Measurements from ENCODE around the gene RBM6.

DNA sequence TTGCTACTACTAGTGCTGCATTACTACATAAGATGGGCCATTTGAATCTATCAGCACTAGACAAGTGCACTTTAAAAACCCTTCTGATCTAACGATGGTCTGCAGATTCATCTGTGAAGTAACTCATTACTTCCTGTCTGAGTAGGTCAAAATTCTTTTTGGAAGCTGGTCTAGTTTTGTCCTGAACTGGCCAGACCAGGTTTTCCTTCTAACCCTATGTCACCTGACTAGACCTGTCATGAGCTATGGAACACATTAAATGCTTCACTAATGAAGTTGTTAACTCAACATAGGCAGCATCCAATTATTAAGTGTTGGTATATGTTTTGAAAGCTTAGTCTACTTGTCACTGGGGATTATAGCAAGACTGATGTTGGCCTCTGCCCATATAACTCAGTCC lies 138.7 kb downstream of the RBM6 start:
- TF ChIP-seq, protein P1, sequence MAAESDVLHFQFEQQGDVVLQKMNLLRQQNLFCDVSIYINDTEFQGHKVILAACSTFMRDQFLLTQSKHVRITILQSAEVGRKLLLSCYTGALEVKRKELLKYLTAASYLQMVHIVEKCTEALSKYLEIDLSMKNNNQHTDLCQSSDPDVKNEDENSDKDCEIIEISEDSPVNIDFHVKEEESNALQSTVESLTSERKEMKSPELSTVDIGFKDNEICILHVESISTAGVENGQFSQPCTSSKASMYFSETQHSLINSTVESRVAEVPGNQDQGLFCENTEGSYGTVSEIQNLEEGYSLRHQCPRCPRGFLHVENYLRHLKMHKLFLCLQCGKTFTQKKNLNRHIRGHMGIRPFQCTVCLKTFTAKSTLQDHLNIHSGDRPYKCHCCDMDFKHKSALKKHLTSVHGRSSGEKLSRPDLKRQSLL (tag by site-specific recombination; IDR thresholded peaks at IDR 0.05) = no peak
- TF ChIP-seq TCF7L2 (IDR thresholded peaks at IDR 0.05; ENCODE audit: borderline replicate concordance, low read depth, low read length) (no peak), ZFP41 (tag by site-specific recombination; IDR thresholded peaks at IDR 0.05; ENCODE audit: borderline replicate concordance) (no peak), ZNF274 (IDR thresholded peaks at IDR 0.05; ENCODE audit: low read length) (no peak), ZNF274 (tag by site-specific recombination; IDR thresholded peaks at IDR 0.05; ENCODE audit: borderline replicate concordance) (no peak), ZSCAN16 (tag by site-specific recombination; IDR thresholded peaks at IDR 0.05) (no peak), YY1 (tag by site-specific recombination; IDR thresholded peaks at IDR 0.05) (no peak), ZNF23 (tag by site-specific recombination; IDR thresholded peaks at IDR 0.05; ENCODE audit: borderline replicate concordance) (no peak), ZNF302 (tag by site-specific recombination; IDR thresholded peaks at IDR 0.05; ENCODE audit: low read depth) (no peak), ZNF571 (tag by site-specific recombination; IDR thresholded peaks at IDR 0.05) (no peak)
- TF ChIP-seq, protein P2, sequence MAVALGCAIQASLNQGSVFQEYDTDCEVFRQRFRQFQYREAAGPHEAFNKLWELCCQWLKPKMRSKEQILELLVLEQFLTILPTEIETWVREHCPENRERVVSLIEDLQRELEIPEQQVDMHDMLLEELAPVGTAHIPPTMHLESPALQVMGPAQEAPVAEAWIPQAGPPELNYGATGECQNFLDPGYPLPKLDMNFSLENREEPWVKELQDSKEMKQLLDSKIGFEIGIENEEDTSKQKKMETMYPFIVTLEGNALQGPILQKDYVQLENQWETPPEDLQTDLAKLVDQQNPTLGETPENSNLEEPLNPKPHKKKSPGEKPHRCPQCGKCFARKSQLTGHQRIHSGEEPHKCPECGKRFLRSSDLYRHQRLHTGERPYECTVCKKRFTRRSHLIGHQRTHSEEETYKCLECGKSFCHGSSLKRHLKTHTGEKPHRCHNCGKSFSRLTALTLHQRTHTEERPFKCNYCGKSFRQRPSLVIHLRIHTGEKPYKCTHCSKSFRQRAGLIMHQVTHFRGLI (tag by site-specific recombination; IDR thresholded peaks at IDR 0.05) = no peak
- TF ChIP-seq, protein P3, sequence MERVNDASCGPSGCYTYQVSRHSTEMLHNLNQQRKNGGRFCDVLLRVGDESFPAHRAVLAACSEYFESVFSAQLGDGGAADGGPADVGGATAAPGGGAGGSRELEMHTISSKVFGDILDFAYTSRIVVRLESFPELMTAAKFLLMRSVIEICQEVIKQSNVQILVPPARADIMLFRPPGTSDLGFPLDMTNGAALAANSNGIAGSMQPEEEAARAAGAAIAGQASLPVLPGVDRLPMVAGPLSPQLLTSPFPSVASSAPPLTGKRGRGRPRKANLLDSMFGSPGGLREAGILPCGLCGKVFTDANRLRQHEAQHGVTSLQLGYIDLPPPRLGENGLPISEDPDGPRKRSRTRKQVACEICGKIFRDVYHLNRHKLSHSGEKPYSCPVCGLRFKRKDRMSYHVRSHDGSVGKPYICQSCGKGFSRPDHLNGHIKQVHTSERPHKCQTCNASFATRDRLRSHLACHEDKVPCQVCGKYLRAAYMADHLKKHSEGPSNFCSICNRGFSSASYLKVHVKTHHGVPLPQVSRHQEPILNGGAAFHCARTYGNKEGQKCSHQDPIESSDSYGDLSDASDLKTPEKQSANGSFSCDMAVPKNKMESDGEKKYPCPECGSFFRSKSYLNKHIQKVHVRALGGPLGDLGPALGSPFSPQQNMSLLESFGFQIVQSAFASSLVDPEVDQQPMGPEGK (tag by site-specific recombination; IDR thresholded peaks at IDR 0.05) = no peak
- TF ChIP-seq, protein P4, sequence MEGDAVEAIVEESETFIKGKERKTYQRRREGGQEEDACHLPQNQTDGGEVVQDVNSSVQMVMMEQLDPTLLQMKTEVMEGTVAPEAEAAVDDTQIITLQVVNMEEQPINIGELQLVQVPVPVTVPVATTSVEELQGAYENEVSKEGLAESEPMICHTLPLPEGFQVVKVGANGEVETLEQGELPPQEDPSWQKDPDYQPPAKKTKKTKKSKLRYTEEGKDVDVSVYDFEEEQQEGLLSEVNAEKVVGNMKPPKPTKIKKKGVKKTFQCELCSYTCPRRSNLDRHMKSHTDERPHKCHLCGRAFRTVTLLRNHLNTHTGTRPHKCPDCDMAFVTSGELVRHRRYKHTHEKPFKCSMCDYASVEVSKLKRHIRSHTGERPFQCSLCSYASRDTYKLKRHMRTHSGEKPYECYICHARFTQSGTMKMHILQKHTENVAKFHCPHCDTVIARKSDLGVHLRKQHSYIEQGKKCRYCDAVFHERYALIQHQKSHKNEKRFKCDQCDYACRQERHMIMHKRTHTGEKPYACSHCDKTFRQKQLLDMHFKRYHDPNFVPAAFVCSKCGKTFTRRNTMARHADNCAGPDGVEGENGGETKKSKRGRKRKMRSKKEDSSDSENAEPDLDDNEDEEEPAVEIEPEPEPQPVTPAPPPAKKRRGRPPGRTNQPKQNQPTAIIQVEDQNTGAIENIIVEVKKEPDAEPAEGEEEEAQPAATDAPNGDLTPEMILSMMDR (tag by site-specific recombination; IDR thresholded peaks at IDR 0.05) = no peak

Measured in HEK293 (cell line).